Thoracic aorta (tissue), 2 donors: Measurements from ENCODE around the gene PSD2. TPM values are rescaled to one million over a fixed set of nuclear protein-coding genes. Genes with fewer than 3 reads are reported as not detected.

Experiments
- ATAC-seq: fragments of 150-250 bp; one replicate; pipeline ENCODE4 v1.8.0; 2017; ENCODE audit warnings: low read depth; ENCODE audit not compliant: insufficient number of reproducible peaks, low FRiP score
- DNase-seq: peaks from one replicate; pipeline ENCODE4 v3.0.0-alpha.2; 2020; ENCODE audit warnings: low spot score
- H3K27ac ChIP-seq, 2 donors: fragments of 200-600 bp; sonication (generic); 1 replicate in 1 of 2; 2 replicates in 1 of 2; pipeline ENCODE4 v1.5.1; 2016; ENCODE audit warnings: mild to moderate bottlenecking in 2 of 2, moderate library complexity in 2 of 2
- H3K27me3 ChIP-seq: fragments of 200-600 bp; sonication (generic); replicated peaks from 2 replicates; pipeline ENCODE4 v1.6.0; 2016; ENCODE audit warnings: mild to moderate bottlenecking; ENCODE audit not compliant: insufficient read depth
- H3K36me3 ChIP-seq: fragments of 200-600 bp; sonication (generic); one replicate; pipeline ENCODE4 v1.5.1; 2016
- H3K4me1 ChIP-seq, 2 donors: fragments of 200-600 bp; sonication (generic); 1 replicate in 1 of 2; 2 replicates in 1 of 2; pipeline versions ENCODE4 v1.5.1 to v1.6.0; 2016; ENCODE audit warnings: low read depth in 2 of 2, mild to moderate bottlenecking in 1 of 2; ENCODE audit not compliant: control insufficient read depth in 1 of 2
- H3K4me3 ChIP-seq: fragments of 200-600 bp; sonication (generic); 2 replicates; pipeline ENCODE4 v1.5.1; 2016; ENCODE audit warnings: mild to moderate bottlenecking
- H3K9me3 ChIP-seq: fragments of 200-600 bp; sonication (generic); 2 replicates; pipeline ENCODE4 v1.5.1; 2016
- total RNA-seq, 2 donors: library from RNA; depleted of rRNA; stranded (reverse); fragments of >200 nt; gene quantifications; one replicate each; pipeline versions ENCODE4 v1.1.0 to v1.2.3, GENCODE V29; 2016
- TF ChIP-seq, protein P1 (sequence below): fragments of 200-600 bp; sonication (generic); IDR thresholded peaks from one replicate; pipeline ENCODE4 v1.5.1; 2019; ENCODE audit warnings: antibody characterized with exemption

The PSD2 gene
- total RNA-seq, 2 donors from 2014 or later: 0.14 to 0.41 TPM

GRCh38 chr5:139877129-139877597 is 81.6 kb downstream of the PSD2 start:
- no peak overlapping the region for H3K27ac ChIP-seq

DNA sequence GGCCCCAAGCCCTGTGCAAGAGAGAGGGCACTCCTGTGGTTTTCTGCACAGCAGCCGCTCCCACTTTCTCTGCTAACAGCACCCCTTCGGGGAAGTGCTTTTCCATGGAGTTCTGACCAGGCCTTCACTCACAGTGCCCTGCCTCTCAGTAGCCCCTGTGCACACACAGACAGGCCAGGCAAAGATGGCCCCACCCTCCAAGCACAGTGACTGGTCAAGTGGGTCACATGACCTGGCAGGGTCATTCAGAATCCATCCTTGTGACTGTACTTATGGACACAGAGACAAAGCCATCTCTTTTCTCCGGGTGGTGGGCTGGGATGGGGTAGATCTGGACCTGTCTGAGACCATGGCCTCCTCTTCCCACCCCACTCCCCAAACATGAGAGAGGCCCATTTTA is 82.5 kb downstream of the PSD2 start:
- no peak overlapping the region for H3K27ac ChIP-seq
- H3K27me3 ChIP-seq: no peaks in the 10 kb centered on the region
- H3K9me3 ChIP-seq: no peaks in the 10 kb centered on the region
- H3K4me3 ChIP-seq: no peak overlapping the region
- H3K4me1 ChIP-seq: peaks cover 0 to 12% of the 10 kb centered on the region in 2 donors
- DNase-seq (no peak), ATAC-seq (no peak)
- H3K36me3 ChIP-seq: no peaks in the 10 kb centered on the region
- TF ChIP-seq, protein P1, sequence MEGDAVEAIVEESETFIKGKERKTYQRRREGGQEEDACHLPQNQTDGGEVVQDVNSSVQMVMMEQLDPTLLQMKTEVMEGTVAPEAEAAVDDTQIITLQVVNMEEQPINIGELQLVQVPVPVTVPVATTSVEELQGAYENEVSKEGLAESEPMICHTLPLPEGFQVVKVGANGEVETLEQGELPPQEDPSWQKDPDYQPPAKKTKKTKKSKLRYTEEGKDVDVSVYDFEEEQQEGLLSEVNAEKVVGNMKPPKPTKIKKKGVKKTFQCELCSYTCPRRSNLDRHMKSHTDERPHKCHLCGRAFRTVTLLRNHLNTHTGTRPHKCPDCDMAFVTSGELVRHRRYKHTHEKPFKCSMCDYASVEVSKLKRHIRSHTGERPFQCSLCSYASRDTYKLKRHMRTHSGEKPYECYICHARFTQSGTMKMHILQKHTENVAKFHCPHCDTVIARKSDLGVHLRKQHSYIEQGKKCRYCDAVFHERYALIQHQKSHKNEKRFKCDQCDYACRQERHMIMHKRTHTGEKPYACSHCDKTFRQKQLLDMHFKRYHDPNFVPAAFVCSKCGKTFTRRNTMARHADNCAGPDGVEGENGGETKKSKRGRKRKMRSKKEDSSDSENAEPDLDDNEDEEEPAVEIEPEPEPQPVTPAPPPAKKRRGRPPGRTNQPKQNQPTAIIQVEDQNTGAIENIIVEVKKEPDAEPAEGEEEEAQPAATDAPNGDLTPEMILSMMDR: no peak

More at GRCh38 chr5:139877129-139877597, 81.6 kb downstream of the PSD2 start:
- ATAC-seq: no peak
- Histone ChIP-seq H3K36me3 (no peaks in the 10 kb centered on the region), H3K4me1 (peaks cover 0 to 12% of the 10 kb centered on the region in 2 donors), H3K27me3 (no peaks in the 10 kb centered on the region), H3K4me3 (no peak overlapping the region), H3K9me3 (no peaks in the 10 kb centered on the region)
- no peak for DNase-seq
- TF ChIP-seq, protein P1: no peak

- no peak for ATAC-seq
Measured at GRCh38 chr5:139880416-139881142, 85.0 kb downstream of the PSD2 start.

GRCh38 chr5:139881143-139881733 is 85.6 kb downstream of the PSD2 start:
- ATAC-seq (no peak), DNase-seq (no peak)
- Histone ChIP-seq H3K4me1 (peaks cover 0 to 12% of the 10 kb centered on the region in 2 donors), H3K36me3 (no peaks in the 10 kb centered on the region), H3K9me3 (no peaks in the 10 kb centered on the region), H3K4me3 (no peak overlapping the region), H3K27ac (no peak overlapping the region), H3K27me3 (no peaks in the 10 kb centered on the region)
- TF ChIP-seq, protein P1: no peak

More at GRCh38 chr5:139880416-139881142, 85.0 kb downstream of the PSD2 start:
- no peaks in the 10 kb centered on the region for H3K36me3 ChIP-seq
- H3K27ac ChIP-seq: no peak overlapping the region
- TF ChIP-seq, protein P1: no peak
- H3K4me1 ChIP-seq: peaks cover 0 to 12% of the 10 kb centered on the region in 2 donors
- DNase-seq: no peak
- no peaks in the 10 kb centered on the region for H3K27me3 ChIP-seq
- no peaks in the 10 kb centered on the region for H3K9me3 ChIP-seq
- H3K4me3 ChIP-seq: no peak overlapping the region

GRCh38 chr5:139882316-139882715 is 86.7 kb downstream of the PSD2 start:
- Histone ChIP-seq H3K4me3 (no peak overlapping the region), H3K36me3 (no peaks in the 10 kb centered on the region), H3K27me3 (no peaks in the 10 kb centered on the region), H3K27ac (no peak overlapping the region), H3K9me3 (no peaks in the 10 kb centered on the region), H3K4me1 (peaks cover 0 to 12% of the 10 kb centered on the region in 2 donors)
- no peak for ATAC-seq
- DNase-seq: no peak
- TF ChIP-seq, protein P1: no peak
